Tongue (tissue), 2 donors: ENCODE data around the gene KLHL17. TPM values are rescaled to one million over a fixed set of nuclear protein-coding genes. Genes with fewer than 3 reads are reported as not detected.

ENCODE experiments used
- DNase-seq: peaks from one replicate; pipeline ENCODE4 v3.0.0-alpha.2; 2015
- total RNA-seq: library from RNA; depleted of rRNA; stranded (reverse); fragments of >200 nt; gene quantifications from one replicate; pipeline ENCODE4 v1.2.3, GENCODE V29; 2014

KLHL17 gene
- total RNA-seq, 1 donor from 2014 or later, result 7.5 TPM

GRCh38 chr1:952603-953002 lies 7.8 kb upstream of the KLHL17 start:
- DNase-seq, result no peak

- DNase-seq, result no peak
Observed at GRCh38 chr1:953524-954320, 6.7 kb upstream of the KLHL17 start.

- no peak for DNase-seq
Observed at GRCh38 chr1:954927-955326, 5.5 kb upstream of the KLHL17 start.

GRCh38 chr1:955474-955873 lies 4.9 kb upstream of the KLHL17 start:
- no peak for DNase-seq

GRCh38 chr1:956636-957035 lies 3.7 kb upstream of the KLHL17 start:
- no peak for DNase-seq

GRCh38 chr1:958823-959730 lies 1.3 kb upstream of the KLHL17 start, which contains the start of gene NOC2L:
Gene NOC2L (minus strand): TSS chr1:959256. CDS start chr1:959240, 16 bp downstream.
- peak; percentile 96 for DNase-seq

- no peak for DNase-seq
Observed at GRCh38 chr1:959731-960362, 537 bp upstream of the KLHL17 start.

- DNase-seq, result no peak
Observed at GRCh38 chr1:961132-961669, 817 bp downstream of the KLHL17 start.

- DNase-seq, result no peak
Observed at GRCh38 chr1:962381-963300, 2.3 kb downstream of the KLHL17 start.

GRCh38 chr1:963301-963651 lies 2.9 kb downstream of the KLHL17 start:
- DNase-seq, result no peak

- DNase-seq, result no peak
Observed at GRCh38 chr1:963746-964525, 3.6 kb downstream of the KLHL17 start.

GRCh38 chr1:964691-965525 lies 4.5 kb downstream of the KLHL17 start:
- DNase-seq, result no peak

- DNase-seq, result no peak
Observed at GRCh38 chr1:965526-966134, 5.2 kb downstream of the KLHL17 start.

GRCh38 chr1:966135-966703 lies 5.8 kb downstream of the KLHL17 start, which contains the start of gene PLEKHN1:
Gene PLEKHN1 (plus strand): TSS chr1:966482. CDS start chr1:966532, 50 bp downstream.
- DNase-seq, result no peak

- peak; percentile 48 for DNase-seq
Observed at GRCh38 chr1:966704-967300, 6.4 kb downstream of the KLHL17 start.

GRCh38 chr1:967466-968343 lies 7.3 kb downstream of the KLHL17 start:
- no peak for DNase-seq

GRCh38 chr1:969260-969855 lies 9.0 kb downstream of the KLHL17 start:
- no peak for DNase-seq
